TTC549 (cell line): Measurements from ENCODE around the gene REELD1.

ENCODE experiments used
- FAIRE-seq: peaks from 2 replicates; lab custom pipeline; 2012; peaks lifted over from hg19 to GRCh38; lab: Jason Lieb, UNC

REELD1 gene

GRCh38 chr4:146267826-146268225 lies 53.5 kb downstream of the REELD1 start:
- no peak for FAIRE-seq

GRCh38 chr4:146269228-146269653 lies 54.9 kb downstream of the REELD1 start:
- no peak for FAIRE-seq

GRCh38 chr4:146271466-146271865 lies 57.1 kb downstream of the REELD1 start:
- FAIRE-seq, result no peak

GRCh38 chr4:146273204-146273901 lies 59.0 kb downstream of the REELD1 start:
- FAIRE-seq, result no peak

GRCh38 chr4:146274774-146275173 lies 60.4 kb downstream of the REELD1 start:
- FAIRE-seq, result no peak

- FAIRE-seq, result no peak
Observed at GRCh38 chr4:146275370-146275769, 61.0 kb downstream of the REELD1 start.

GRCh38 chr4:146278986-146279385 lies 64.6 kb downstream of the REELD1 start:
- no peak for FAIRE-seq
